Measurements from ENCODE around the gene SUSD3.

GRCh38 chr9:93079371-93079770 is 20.9 kb downstream of the SUSD3 start:
- TF ChIP-seq, protein P1, sequence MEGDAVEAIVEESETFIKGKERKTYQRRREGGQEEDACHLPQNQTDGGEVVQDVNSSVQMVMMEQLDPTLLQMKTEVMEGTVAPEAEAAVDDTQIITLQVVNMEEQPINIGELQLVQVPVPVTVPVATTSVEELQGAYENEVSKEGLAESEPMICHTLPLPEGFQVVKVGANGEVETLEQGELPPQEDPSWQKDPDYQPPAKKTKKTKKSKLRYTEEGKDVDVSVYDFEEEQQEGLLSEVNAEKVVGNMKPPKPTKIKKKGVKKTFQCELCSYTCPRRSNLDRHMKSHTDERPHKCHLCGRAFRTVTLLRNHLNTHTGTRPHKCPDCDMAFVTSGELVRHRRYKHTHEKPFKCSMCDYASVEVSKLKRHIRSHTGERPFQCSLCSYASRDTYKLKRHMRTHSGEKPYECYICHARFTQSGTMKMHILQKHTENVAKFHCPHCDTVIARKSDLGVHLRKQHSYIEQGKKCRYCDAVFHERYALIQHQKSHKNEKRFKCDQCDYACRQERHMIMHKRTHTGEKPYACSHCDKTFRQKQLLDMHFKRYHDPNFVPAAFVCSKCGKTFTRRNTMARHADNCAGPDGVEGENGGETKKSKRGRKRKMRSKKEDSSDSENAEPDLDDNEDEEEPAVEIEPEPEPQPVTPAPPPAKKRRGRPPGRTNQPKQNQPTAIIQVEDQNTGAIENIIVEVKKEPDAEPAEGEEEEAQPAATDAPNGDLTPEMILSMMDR (IDR thresholded peaks at IDR 0.05; ENCODE audit: low read depth, low read length, missing input control) = no peak
- no peak for TF ChIP-seq SP1 (IDR thresholded peaks at IDR 0.05)
- TF ChIP-seq RAD21 (IDR thresholded peaks at IDR 0.05) = no peak
- no peak for TF ChIP-seq JUND (IDR thresholded peaks at IDR 0.05)
- TF ChIP-seq GABPA (IDR thresholded peaks at IDR 0.05 in 1 of 2, conservative IDR thresholded peaks at IDR 0.05 in 1 of 2) = no peak
- TF ChIP-seq, protein P2, sequence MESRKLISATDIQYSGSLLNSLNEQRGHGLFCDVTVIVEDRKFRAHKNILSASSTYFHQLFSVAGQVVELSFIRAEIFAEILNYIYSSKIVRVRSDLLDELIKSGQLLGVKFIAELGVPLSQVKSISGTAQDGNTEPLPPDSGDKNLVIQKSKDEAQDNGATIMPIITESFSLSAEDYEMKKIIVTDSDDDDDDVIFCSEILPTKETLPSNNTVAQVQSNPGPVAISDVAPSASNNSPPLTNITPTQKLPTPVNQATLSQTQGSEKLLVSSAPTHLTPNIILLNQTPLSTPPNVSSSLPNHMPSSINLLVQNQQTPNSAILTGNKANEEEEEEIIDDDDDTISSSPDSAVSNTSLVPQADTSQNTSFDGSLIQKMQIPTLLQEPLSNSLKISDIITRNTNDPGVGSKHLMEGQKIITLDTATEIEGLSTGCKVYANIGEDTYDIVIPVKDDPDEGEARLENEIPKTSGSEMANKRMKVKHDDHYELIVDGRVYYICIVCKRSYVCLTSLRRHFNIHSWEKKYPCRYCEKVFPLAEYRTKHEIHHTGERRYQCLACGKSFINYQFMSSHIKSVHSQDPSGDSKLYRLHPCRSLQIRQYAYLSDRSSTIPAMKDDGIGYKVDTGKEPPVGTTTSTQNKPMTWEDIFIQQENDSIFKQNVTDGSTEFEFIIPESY (IDR thresholded peaks at IDR 0.05) = no peak
- TF ChIP-seq YY1 (IDR thresholded peaks at IDR 0.05) = no peak
- TF ChIP-seq, protein P3, sequence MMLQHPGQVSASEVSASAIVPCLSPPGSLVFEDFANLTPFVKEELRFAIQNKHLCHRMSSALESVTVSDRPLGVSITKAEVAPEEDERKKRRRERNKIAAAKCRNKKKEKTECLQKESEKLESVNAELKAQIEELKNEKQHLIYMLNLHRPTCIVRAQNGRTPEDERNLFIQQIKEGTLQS (IDR thresholded peaks at IDR 0.05) = no peak
- TF ChIP-seq, protein P4, sequence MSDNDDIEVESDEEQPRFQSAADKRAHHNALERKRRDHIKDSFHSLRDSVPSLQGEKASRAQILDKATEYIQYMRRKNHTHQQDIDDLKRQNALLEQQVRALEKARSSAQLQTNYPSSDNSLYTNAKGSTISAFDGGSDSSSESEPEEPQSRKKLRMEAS (IDR thresholded peaks at IDR 0.05) = no peak
- no peak for TF ChIP-seq RXRA (IDR thresholded peaks at IDR 0.05)
- no peak for TF ChIP-seq TAF1 (conservative IDR thresholded peaks at IDR 0.05)
- TF ChIP-seq, protein P5, sequence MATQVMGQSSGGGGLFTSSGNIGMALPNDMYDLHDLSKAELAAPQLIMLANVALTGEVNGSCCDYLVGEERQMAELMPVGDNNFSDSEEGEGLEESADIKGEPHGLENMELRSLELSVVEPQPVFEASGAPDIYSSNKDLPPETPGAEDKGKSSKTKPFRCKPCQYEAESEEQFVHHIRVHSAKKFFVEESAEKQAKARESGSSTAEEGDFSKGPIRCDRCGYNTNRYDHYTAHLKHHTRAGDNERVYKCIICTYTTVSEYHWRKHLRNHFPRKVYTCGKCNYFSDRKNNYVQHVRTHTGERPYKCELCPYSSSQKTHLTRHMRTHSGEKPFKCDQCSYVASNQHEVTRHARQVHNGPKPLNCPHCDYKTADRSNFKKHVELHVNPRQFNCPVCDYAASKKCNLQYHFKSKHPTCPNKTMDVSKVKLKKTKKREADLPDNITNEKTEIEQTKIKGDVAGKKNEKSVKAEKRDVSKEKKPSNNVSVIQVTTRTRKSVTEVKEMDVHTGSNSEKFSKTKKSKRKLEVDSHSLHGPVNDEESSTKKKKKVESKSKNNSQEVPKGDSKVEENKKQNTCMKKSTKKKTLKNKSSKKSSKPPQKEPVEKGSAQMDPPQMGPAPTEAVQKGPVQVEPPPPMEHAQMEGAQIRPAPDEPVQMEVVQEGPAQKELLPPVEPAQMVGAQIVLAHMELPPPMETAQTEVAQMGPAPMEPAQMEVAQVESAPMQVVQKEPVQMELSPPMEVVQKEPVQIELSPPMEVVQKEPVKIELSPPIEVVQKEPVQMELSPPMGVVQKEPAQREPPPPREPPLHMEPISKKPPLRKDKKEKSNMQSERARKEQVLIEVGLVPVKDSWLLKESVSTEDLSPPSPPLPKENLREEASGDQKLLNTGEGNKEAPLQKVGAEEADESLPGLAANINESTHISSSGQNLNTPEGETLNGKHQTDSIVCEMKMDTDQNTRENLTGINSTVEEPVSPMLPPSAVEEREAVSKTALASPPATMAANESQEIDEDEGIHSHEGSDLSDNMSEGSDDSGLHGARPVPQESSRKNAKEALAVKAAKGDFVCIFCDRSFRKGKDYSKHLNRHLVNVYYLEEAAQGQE (IDR thresholded peaks at IDR 0.05) = no peak
